NCI-H526 treated with DMSO at 0.1 percent for 48 hours (cell line): ENCODE measurements around the gene SOX6.

Experiments
- DNase-seq: peaks from one replicate; lab custom pipeline; 2025; lab: John Stamatoyannopoulos, UW

SOX6 gene

DNA sequence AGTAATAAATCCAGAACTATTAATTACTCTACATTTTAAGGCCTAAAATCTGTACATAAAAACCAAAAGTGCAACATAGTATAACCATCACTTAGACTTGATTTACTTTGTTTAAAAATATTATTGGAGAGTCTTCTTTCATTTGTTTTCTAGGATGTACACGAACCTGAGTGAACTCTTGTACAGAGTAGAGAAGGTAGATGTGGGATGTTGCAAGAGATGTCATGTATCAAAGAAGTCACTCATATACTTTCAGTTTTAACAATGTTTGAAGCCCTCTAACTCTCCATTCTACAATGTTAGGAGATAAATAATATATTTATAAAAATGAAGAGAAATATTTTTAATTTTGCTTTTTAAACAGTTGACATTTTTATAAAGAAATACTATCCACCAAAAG lies 38.6 kb downstream of the SOX6 start:
- DNase-seq, result no peak

DNA sequence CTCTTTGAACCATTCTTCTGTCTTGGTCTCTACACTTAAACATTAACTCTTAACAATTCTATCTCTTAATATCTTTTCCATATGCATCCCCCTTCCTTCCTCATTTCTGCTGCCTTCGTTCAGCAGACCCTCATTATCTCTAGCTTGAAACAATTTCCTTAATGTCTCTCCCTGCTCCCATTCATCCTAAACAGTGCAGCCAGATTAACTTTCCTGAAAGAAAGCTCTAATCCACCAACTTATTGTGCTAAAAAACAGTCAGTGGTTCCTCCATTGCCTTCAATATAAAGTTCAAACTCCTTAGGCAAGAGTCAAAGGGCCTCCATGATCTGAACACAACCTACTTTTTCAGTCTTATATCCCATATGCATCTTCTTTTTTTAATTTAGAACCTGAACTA lies 42.5 kb downstream of the SOX6 start:
- no peak for DNase-seq

DNA sequence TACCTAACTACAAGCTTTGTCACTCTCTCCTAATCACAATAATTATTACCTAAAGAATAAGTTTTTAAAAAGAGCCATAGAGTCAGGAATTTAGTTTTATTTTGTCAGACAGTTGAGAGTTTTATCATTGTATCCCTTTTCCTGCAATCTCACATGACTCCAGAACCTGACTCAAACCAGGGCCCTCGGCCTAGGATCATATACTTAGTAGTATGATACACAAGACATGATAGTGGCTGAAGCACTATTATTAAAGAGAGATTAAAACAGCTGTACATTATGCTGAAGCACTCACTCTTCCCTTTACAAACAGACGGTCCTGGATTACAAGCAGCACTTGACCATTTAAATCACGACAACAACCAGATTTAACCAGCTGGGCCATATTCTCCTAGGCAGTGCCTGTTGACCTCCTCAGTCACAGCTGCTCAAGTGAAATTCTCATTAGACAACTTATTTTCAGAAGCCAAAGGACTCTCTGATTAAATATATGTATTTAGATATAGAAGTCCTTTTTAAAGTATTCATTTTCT lies 44.0 kb downstream of the SOX6 start:
- no peak for DNase-seq

DNA sequence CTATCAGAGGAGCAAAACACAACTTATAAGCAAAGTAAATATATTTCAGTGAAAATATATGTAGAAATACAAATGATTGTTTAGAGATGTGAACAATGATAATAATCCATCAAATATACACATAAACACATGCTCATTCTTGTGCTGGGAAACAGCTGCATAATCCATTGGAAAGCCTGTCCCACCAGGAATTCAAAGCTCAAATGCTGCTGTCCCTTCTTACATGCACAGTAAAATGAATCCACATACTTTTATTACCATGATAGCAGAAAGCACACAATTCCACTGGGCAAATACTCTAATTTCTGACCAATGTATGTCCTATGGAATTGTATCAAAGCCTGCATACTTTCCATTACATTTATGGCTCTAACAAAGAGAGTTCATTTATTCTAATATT lies 44.5 kb downstream of the SOX6 start:
- no peak for DNase-seq

DNA sequence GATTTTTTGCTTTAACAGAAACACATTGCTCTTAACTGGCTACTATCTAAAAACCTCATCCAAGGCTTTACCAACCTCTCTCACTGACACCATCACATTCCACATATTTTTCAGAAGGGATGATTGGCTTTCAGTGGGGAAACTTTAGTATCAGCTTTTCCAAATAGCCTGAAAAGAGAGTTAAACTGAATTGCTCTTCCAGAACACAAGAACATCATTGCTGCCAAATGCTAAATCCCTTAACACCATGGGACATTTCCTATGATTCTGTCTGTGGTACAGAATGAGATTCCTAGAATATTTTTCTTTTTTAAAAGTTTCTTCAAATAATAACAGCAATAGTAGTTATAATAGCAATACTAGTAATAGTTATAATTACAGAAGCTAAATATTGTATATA lies 45.4 kb downstream of the SOX6 start:
- DNase-seq, result no peak

DNA sequence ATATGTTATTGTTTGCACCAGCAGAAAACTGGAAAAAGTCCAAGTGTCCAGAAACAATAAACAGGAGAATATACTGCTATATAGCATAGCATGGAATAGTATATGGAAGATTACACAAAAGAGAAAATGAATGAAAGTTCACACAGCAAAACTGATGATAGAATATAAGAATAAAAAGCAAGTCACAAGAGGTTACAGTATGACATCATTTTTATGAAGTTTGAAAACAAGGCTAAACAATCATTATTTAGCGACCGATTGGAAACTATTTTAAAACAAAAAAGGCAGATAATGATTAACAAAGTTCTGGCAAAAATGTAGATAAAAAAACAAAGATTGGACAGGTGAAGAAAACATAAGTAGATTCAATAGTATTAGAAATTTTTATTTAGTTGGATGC lies 47.1 kb downstream of the SOX6 start:
- no peak for DNase-seq

DNA sequence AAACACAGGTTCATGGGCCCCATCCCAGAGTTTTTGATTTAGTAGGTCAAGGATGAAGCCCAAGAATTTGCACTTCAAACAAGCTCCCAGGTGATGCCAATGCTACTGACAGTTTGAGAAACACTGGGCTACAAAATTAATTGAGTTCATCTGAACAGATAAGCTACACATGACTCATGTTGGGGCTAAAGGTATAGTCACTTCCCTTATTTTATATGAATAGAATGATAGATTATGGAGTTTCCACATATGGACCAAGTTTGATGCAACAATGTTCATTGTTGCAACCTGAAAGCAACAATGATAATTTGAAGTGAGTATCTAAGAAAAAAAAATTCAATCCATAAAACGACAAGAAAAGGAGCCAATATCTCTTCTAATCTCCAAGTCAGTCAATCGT lies 54.9 kb downstream of the SOX6 start:
- no peak for DNase-seq

DNA sequence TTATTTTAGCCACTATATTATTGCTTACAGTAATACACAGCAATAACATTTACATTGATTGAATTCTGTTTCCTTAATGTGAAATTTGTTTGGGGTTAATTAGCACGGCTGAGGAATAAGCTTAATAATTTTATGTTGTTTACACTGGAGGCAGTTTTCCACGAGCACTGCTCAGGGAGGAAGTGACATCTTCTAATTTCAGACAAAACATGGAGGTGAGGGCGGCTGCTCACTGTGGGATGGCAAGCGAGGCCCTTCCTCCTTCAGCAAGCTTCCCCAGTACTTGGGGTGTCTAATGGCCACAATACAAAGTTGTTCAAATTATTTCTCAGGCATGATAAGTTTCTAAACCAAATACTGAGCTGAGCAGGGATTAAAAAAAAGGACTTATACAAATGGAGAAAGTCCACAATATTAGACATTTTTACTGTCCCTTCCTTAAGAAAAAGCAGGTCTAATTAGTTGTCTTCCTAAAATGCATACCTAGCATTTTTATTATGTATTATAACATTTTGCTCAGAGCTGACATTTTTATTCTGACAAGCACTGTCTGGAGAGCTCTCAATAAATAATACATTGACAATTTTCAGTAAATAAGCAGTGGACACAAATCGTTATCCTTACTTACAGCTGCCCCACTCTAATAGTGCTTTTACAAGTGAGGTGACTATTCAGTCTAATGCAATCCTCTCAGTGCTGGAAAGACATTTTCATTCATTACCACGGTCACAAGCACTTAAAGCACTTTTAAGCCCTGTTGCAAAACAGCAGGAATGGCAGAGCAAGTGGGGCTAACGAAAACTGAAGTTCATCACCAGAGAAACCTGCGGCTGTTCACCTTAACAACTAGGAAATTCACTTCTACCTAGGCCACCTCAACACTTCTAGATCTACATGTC lies 56.2 kb downstream of the SOX6 start:
- no peak for DNase-seq

DNA sequence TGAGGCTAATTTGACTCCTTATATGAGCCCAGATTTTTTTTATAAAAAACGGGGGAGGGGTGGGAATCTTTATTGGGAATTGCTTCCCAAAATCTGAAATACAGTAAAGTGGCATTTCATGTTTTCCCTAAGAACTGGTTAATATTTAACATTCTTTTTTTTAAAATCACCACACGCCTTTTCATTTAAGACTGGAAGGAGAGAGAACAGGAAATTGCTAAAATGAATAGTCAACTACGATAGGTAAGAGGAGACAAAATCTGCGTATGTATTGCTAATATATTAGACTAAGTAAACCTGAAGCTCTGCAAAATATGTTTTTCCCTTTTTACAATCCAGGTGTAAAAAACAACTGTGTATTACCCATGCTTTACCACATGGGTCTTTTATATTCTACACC lies 57.0 kb downstream of the SOX6 start:
- no peak for DNase-seq

DNA sequence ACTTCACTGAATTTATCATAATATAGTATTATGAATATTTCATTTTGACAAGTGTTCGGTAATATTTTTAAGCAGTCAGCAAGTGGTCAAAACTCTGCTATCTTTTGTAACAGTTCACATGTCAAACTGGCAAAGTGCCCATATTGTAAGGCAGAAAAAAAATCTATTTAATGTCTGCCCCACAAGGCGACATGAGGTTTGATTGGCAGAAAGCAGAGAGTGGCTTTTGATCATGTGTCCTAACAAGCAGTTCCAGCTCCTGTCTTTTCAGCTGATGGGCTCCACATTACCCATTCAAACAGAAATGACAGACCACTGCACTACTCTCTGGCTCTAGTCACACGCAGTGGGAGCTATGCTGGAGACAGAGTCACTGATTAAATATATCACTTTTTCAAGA lies 59.0 kb downstream of the SOX6 start:
- DNase-seq, result no peak

DNA sequence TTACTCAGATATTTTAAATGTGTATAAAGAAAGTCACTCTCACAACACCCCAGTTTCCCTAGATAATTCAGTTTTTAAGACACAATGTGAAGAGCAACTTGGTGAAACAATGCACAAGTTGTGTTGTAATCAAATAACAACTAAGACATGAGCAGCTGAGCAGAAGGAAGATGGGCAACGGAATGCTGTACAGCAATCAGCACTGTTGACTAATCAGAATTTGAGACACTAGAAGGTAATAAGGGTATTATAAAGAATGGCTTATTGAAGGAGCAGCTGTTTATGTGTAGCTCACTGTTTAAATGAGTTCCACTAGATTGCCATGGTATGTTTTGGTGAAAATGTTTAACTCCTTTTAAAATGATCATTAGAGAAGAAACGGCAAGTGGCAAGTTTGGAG lies 60.1 kb downstream of the SOX6 start:
- no peak for DNase-seq

DNA sequence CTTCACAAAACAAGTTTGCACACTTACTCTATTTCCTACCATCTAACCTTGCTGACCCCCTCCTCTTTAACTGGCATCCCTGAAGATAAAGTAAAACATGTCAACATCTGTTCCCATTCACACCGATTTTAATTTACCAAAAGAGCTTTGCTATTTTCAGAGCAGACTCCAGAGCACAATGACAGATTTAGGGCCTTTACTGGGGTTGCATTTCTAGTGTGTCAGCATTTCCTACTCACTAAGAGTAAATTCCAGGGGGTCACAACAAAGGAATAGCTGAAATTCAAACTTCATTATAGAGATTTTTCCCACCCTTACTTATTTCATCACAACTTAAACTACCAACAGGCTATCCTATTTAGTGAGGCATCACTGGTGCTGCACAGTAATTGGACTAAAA lies 60.8 kb downstream of the SOX6 start:
- no peak for DNase-seq

DNA sequence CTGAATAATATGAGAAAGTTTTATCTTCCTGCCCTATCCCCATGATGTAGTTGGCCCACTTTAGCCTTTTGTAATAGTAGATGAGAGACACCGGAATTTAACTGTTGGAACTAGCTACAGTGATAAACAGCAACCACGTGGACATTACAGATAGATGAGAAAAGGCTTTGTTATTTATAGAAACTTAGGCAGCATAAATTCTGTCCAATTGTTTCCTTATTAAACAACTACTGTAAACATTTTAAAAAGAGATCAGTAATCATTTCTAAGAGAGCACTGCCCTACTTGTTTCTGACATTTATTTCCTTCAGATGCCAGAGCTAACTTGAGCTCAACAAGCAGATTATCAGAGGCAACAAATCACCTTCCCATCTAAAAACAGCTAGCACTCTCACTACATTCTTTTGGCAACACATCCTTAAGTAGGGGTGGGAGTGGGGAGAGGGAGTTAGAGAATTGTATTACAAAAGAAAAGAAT lies 63.1 kb downstream of the SOX6 start:
- DNase-seq, result no peak

DNA sequence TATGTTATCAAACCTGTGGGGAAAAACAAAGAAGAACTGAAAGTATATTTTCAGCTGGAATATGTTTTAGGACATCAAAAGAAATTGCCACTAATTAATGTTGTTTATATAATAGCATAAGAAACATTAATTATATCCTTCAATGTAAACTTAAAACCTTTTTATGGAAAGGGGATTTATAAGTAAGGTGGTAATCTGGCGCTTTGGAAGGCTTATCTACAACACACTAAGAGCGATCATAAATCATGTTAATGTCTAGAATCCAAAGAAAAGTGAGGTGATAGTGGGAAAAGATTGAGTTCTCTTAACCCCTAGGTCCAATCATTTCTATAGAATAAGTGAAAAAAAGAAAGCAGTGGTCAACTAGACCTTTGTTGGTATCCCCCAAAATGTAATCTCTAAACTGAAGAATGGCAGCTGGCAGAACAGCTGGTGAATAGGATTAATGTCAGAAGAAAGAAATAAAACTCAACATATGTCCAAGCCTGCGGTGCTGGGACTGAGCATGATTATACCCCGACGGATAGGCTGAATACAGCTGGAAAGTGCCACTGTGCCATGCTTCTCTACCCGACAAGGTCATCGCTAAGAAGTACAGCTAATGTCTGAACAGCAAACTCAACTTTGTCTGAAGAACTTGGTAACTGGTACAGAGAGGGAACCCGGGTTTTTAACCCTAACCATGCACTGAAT lies 64.0 kb downstream of the SOX6 start:
- no peak for DNase-seq

DNA sequence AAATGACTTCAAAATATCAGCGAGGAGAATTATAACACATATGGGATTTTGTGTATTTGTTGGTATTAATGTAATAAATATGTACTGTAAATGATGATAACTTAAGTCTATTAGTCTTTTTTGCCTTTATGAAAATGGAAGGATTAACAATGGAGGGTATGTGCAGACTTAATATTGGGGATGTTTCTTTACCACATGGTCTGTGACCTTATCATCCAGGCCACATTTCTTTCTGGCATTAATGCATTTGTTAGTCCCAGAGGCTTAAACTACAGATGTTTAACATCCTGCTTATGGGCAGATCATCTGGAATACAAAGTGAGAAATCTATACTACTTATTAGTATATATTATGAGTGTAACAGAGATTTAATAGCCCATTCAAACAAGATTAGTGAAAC lies 64.6 kb downstream of the SOX6 start:
- DNase-seq, result no peak

DNA sequence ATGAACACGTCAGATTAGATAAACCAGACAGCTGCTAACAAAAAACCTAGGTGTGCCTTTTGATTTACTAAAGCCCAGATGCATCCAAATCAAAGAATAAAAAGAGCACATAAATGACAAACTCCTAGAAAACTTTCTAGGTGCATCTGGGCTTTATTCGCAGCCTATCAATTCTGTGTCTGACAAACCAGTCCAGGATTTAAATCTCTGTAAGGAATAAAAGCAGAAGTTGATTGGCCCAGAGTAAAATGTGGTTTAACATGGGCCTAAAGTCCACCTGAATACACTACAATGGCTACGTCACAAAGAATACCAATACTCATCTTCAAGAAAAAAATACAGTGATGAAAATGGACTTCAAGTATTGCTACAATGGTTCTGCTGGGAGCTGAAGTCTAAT lies 66.8 kb downstream of the SOX6 start:
- DNase-seq, result no peak

DNA sequence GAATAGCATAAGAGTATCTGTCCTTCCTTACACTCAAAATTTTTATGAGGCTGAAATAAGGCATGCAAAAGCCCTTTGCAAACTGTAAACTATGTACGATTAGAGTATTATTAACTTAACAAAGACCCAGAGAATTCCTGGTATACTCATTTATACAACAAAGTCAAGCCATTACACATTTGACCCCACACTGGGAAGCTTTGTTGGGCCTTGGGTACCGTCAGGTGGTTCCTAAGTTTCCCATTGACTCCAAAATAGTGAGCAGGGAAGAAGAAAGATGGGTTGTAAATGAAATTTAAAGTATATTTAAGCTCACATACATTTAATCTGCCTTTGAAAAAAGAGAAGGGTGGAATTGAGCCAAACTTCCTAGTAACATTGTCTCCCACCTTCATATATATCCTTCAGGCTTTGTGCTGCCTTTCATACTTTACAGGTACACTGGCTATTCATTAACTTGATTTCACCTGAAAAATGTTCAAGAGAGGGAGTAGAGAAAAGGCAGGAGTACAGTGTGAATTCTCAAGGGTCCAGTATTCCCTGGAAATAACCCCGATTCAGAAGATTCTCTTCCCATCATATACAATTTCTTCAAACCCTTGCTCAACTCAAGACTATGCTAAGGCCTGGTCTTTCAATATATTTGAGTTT lies 68.6 kb downstream of the SOX6 start:
- DNase-seq, result no peak

DNA sequence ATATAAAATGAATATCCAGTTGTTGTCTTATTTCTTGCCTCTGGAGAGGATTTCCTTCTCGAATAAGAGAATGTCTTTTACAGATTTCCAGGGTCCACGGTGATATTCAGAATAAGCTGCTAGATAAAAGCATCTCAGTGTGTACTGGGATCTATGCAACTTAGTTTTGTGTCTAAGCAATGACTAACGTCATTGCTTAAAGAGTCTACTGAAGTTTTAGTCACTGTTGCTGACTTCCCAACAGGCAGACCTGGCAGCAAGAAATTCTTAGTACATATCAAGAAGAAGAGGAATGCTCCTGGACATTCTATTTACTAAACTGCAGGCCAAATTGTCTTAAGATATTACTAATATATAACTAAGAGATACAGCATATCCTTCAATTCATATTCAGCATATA lies 70.3 kb downstream of the SOX6 start:
- DNase-seq, result no peak

DNA sequence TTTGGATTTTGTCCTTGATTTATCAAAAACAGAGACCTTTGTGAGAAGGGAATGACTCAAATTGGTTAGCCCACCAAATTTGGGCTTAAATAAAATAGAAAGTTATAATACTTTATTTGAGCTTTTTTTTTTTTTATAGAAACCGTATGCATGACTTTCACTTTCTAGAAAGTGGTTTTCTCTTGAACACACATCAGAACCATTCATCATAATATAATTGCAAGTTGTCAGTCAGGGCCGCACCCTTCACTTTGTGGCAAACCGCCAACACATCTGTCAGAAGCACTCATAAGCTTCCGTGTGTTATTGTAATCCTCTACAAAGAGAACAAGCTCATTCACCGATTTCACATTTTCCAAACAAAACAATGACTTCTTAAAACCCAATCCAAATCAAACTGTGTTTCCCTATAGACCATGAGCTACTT lies 76.1 kb downstream of the SOX6 start:
- no peak for DNase-seq

DNA sequence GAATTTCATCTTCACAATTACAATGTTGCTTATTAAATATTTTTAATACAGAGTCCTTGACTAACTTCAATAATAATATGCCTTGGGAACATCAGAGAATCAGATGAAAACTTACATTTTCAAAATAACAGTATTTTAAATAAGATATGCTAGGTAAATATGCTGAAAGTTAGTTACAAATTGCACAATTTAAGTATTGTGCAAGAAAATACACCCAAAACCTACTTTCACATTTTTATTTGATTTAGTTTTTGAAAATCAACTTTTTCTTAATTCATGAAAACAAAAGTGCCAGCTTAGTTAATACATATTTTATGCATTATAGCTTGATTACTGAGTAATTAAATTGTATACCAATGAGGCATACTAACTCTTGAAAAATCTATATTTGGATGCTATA lies 76.8 kb downstream of the SOX6 start:
- DNase-seq, result no peak

DNA sequence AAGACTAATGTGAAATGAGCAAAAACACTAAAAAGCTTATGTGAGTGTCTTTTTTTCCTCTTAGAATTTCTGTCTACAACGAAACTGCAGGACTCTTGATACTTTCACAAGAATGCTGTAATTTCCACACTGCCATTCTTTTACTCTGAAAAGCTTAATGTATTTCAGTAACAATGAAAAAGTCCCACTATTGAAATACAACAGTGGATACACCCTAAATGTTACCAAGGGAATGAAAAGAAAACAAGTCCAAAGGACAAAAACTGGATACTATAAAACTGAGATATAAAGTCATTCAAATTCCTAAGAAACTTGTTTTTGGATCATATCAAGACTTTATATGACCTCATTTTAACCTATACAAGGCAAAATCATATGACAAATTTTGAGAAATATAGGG lies 77.4 kb downstream of the SOX6 start:
- no peak for DNase-seq

DNA sequence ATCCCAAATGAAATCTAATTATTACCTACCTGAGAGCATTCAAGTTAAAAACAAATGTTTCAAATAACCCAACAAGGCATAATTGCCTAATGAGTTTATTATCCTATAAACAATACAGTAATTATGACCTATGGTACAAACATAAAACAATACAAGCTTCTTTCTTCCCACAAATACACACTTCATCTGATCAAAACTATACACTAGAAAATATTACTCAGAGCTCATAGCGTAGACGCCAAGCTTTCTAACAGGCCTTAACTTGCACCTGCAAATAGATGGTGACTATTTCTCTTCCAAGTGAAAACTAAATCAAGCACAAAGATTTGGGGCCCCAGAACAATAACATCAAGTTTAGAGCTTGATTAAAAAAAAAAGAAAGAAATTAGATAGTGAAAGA lies 78.1 kb downstream of the SOX6 start:
- DNase-seq, result no peak

DNA sequence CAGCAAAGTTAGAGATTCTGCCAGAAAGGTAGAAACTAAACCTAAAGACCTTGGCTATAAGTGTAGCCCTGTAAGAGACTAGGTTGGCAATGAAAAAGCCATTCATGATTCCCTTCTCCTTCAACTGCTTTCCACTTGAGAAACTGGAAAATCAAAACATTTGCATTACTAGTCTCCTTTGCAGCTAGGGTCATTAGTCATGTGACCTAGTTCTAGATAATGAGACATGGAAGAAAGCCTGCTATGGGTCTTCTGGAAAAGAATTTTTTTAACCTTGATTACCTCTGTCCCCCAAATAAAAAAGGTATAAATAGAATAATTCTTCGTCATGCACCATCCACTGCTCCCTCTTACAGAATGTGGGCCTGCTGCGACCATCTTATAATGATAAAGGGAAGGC lies 80.1 kb downstream of the SOX6 start:
- no peak for DNase-seq
